ENCODE results near the gene FCAMR.

Gene FCAMR

GRCh38 chr1:206949641-206950040, 20.6 kb downstream of the FCAMR start:
- no peaks in the 10 kb centered on the region for H3K36me3 ChIP-seq (ENCODE audit: control insufficient read depth in 2 of 2, insufficient read depth in 1 of 2, low read length in 2 of 2)
- H3K4me3 ChIP-seq (ENCODE audit: low read depth, low read length), result no peak overlapping the region
- H3K9me3 ChIP-seq (ENCODE audit: control insufficient read depth, insufficient read depth, low read depth, low read length), result no peaks in the 10 kb centered on the region
- TF ChIP-seq ZNF211 (tag by site-specific recombination; IDR thresholded peaks at IDR 0.05; ENCODE audit: low read depth) (no peak), ZNF391 (tag by site-specific recombination; IDR thresholded peaks at IDR 0.05; ENCODE audit: borderline replicate concordance, low read depth) (no peak), ZNF366 (tag by site-specific recombination; conservative IDR thresholded peaks at IDR 0.05) (no peak), PRDM4 (tag by site-specific recombination; IDR thresholded peaks at IDR 0.05) (no peak), ZNF302 (tag by site-specific recombination; IDR thresholded peaks at IDR 0.05; ENCODE audit: low read depth) (no peak), ZNF558 (tag by site-specific recombination; IDR thresholded peaks at IDR 0.05) (no peak), ZNF169 (tag by site-specific recombination; IDR thresholded peaks at IDR 0.05) (no peak)
- ChIA-PET CTCF (interaction anchor here (2.8 kb wide), 1 partner anchor 14 kb away, joined by 13 read pairs; no protein-coding TSS in a partner anchor), POLR2A (no interaction called here)
- H3K27ac ChIP-seq (ENCODE audit: extremely low read depth, low read depth, low read length), result no peak overlapping the region
- H3K4me1 ChIP-seq (ENCODE audit: control insufficient read depth, insufficient read depth, low read length), result no peaks in the 10 kb centered on the region

DNA sequence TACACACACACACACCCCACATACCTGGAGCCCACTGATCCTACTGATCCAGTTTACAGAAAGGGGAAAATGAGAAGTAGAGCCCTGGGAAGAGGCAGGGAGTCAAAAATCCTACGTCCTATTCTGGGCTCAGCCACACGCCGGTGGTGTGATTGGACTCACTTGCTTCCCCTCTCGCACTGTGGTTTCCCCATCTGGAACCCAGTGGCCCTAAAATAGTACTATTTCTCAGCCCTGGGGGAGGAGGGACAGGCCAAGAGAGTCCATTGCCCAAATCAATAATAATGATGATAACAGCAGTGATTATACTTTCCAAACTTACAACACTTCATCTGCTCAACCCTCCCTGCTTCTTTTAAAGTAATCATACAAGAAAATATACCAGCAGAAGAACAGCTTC, 21.1 kb downstream of the FCAMR start:
- H3K27ac ChIP-seq (ENCODE audit: extremely low read depth, low read depth, low read length), result no peak overlapping the region
- no peaks in the 10 kb centered on the region for H3K4me1 ChIP-seq (ENCODE audit: control insufficient read depth, insufficient read depth, low read length)
- H3K9me3 ChIP-seq (ENCODE audit: control insufficient read depth, insufficient read depth, low read depth, low read length), result no peaks in the 10 kb centered on the region
- ChIA-PET CTCF (interaction anchor here (2.8 kb wide), 1 partner anchor 13 kb away, joined by 13 read pairs; no protein-coding TSS in a partner anchor), POLR2A (no interaction called here)
- H3K36me3 ChIP-seq (ENCODE audit: control insufficient read depth in 2 of 2, insufficient read depth in 1 of 2, low read length in 2 of 2), result no peaks in the 10 kb centered on the region
- no peak overlapping the region for H3K4me3 ChIP-seq (ENCODE audit: low read depth, low read length)
- no peak for TF ChIP-seq ZNF521 (tag by site-specific recombination; IDR thresholded peaks at IDR 0.05)
- TF ChIP-seq OSR2 (tag by site-specific recombination; IDR thresholded peaks at IDR 0.05), result no peak
- TF ChIP-seq ZNF626 (tag by site-specific recombination; IDR thresholded peaks at IDR 0.05), result no peak
- TF ChIP-seq ZNF391 (tag by site-specific recombination; IDR thresholded peaks at IDR 0.05; ENCODE audit: borderline replicate concordance, low read depth), result no peak
- TF ChIP-seq KLF9 (tag by site-specific recombination; IDR thresholded peaks at IDR 0.05; ENCODE audit: low read depth), result no peak
- TF ChIP-seq ZNF146 (tag by site-specific recombination; IDR thresholded peaks at IDR 0.05), result no peak
- TF ChIP-seq ZNF48 (tag by site-specific recombination; IDR thresholded peaks at IDR 0.05), result no peak

DNA sequence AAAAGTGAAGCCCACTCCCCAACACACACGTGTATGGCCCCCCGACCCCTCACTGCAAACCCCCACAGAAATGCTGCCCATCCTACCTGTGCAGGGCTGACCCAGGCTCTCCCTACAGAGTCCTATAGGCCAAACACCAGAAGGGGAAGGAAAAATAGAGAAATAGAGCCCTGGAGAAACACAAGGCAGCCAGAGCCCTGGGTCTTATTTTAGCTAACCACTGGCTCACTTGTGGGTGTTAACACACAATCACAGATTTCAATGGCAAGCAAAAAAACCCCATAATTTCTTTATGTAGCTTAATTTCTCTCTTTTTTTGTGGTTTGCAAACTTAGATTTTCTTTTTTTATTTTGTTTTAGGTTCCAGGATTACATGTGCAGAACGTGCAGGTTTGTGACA, 23.0 kb downstream of the FCAMR start:
- ChIA-PET CTCF (interaction anchor here (1.6 to 3.3 kb wide), 3 partner anchors 12 to 35 kb away, joined by 5 to 9 read pairs (median 5); no protein-coding TSS in a partner anchor), POLR2A (no interaction called here)
- TF ChIP-seq, protein P1, sequence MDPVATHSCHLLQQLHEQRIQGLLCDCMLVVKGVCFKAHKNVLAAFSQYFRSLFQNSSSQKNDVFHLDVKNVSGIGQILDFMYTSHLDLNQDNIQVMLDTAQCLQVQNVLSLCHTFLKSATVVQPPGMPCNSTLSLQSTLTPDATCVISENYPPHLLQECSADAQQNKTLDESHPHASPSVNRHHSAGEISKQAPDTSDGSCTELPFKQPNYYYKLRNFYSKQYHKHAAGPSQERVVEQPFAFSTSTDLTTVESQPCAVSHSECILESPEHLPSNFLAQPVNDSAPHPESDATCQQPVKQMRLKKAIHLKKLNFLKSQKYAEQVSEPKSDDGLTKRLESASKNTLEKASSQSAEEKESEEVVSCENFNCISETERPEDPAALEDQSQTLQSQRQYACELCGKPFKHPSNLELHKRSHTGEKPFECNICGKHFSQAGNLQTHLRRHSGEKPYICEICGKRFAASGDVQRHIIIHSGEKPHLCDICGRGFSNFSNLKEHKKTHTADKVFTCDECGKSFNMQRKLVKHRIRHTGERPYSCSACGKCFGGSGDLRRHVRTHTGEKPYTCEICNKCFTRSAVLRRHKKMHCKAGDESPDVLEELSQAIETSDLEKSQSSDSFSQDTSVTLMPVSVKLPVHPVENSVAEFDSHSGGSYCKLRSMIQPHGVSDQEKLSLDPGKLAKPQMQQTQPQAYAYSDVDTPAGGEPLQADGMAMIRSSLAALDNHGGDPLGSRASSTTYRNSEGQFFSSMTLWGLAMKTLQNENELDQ (tag by site-specific recombination; IDR thresholded peaks at IDR 0.05; ENCODE audit: low read depth), result no peak
- TF ChIP-seq ZNF157 (tag by site-specific recombination; IDR thresholded peaks at IDR 0.05) (no peak), ZNF175 (tag by site-specific recombination; IDR thresholded peaks at IDR 0.05) (no peak), ZNF23 (tag by site-specific recombination; IDR thresholded peaks at IDR 0.05; ENCODE audit: borderline replicate concordance) (no peak), ZNF302 (tag by site-specific recombination; IDR thresholded peaks at IDR 0.05; ENCODE audit: low read depth) (no peak), ZNF670 (tag by site-specific recombination; IDR thresholded peaks at IDR 0.05; ENCODE audit: low read depth) (no peak), ZNF354C (tag by site-specific recombination; IDR thresholded peaks at IDR 0.05; ENCODE audit: borderline replicate concordance, low read depth) (no peak), ZNF548 (tag by site-specific recombination; IDR thresholded peaks at IDR 0.05) (no peak), ZIC2 (tag by site-specific recombination; IDR thresholded peaks at IDR 0.05) (no peak), ZBTB20 (tag by site-specific recombination; IDR thresholded peaks at IDR 0.05) (no peak), ZNF580 (tag by site-specific recombination; IDR thresholded peaks at IDR 0.05) (no peak), SP3 (tag by site-specific recombination; IDR thresholded peaks at IDR 0.05) (no peak)
- TF ChIP-seq, protein P2, sequence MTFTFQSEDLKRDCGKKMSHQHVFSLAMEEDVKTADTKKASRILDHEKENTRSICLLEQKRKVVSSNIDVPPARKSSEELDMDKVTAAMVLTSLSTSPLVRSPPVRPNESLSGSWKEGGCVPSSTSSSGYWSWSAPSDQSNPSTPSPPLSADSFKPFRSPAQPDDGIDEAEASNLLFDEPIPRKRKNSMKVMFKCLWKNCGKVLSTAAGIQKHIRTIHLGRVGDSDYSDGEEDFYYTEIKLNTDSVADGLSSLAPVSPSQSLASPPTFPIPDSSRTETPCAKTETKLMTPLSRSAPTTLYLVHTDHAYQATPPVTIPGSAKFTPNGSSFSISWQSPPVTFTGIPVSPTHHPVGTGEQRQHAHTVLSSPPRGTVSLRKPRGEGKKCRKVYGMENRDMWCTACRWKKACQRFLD (tag by site-specific recombination; IDR thresholded peaks at IDR 0.05), result no peak
- TF ChIP-seq, protein P3, sequence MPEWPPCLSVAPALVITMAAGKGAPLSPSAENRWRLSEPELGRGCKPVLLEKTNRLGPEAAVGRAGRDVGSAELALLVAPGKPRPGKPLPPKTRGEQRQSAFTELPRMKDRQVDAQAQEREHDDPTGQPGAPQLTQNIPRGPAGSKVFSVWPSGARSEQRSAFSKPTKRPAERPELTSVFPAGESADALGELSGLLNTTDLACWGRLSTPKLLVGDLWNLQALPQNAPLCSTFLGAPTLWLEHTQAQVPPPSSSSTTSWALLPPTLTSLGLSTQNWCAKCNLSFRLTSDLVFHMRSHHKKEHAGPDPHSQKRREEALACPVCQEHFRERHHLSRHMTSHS (tag by site-specific recombination; IDR thresholded peaks at IDR 0.05), result no peak

More for the DNA sequence above, 23.0 kb downstream of the FCAMR start:
- Histone ChIP-seq H3K4me3 (ENCODE audit: low read depth, low read length) (no peak overlapping the region), H3K27ac (ENCODE audit: extremely low read depth, low read depth, low read length) (no peak overlapping the region), H3K36me3 (ENCODE audit: control insufficient read depth in 2 of 2, insufficient read depth in 1 of 2, low read length in 2 of 2) (no peaks in the 10 kb centered on the region), H3K9me3 (ENCODE audit: control insufficient read depth, insufficient read depth, low read depth, low read length) (no peaks in the 10 kb centered on the region), H3K4me1 (ENCODE audit: control insufficient read depth, insufficient read depth, low read length) (peaks cover under 1% of the 10 kb centered on the region; the same call in 1 of the 2 replicates)

All from HEK293 (cell line).